ENCODE results near the gene NHERF2.
"Not testable (repeated sequence)": the region's sequence is repeated elsewhere in the genome, so short reads cannot be mapped to it uniquely, and the experiment has no call there.

The NHERF2 gene

GRCh38 chr16:2028620-2029220 lies 2.0 kb downstream of the NHERF2 start:
- no peak for DNase-seq

GRCh38 chr16:2029350-2029749 lies 2.6 kb downstream of the NHERF2 start:
- no peak for DNase-seq

- no peak for DNase-seq
Observed at GRCh38 chr16:2030036-2030435, 3.3 kb downstream of the NHERF2 start.

GRCh38 chr16:2031081-2031577 lies 4.4 kb downstream of the NHERF2 start:
- DNase-seq: no peak

- no peak for DNase-seq
Observed at GRCh38 chr16:2032285-2033056, 5.8 kb downstream of the NHERF2 start.

- DNase-seq: peak; percentile 77
Observed at GRCh38 chr16:2033057-2033908, 6.6 kb downstream of the NHERF2 start.

GRCh38 chr16:2033909-2034695 lies 7.4 kb downstream of the NHERF2 start:
- not testable (repeated sequence) for DNase-seq

- no peak for DNase-seq
Observed at GRCh38 chr16:2034696-2035430, 8.2 kb downstream of the NHERF2 start.

GRCh38 chr16:2035431-2036199 lies 8.9 kb downstream of the NHERF2 start:
- peak; percentile 93 for DNase-seq

- DNase-seq: no peak
Observed at GRCh38 chr16:2036200-2036966, 9.7 kb downstream of the NHERF2 start.

- DNase-seq: no peak
Observed at GRCh38 chr16:2037115-2037514, 10.4 kb downstream of the NHERF2 start.

- DNase-seq: no peak
Observed at GRCh38 chr16:2037647-2038381, 11.1 kb downstream of the NHERF2 start.

GRCh38 chr16:2038382-2039231 lies 11.9 kb downstream of the NHERF2 start:
- no peak for DNase-seq

GRCh38 chr16:2039274-2040031 lies 12.8 kb downstream of the NHERF2 start:
- no peak for DNase-seq

- DNase-seq: no peak
Observed at GRCh38 chr16:2040041-2040786, 13.5 kb downstream of the NHERF2 start.

- no peak for DNase-seq
Observed at GRCh38 chr16:2040787-2041522, 14.3 kb downstream of the NHERF2 start.
